ENCODE data around the gene CEP131. TPM values are rescaled to one million over a fixed set of nuclear protein-coding genes. Genes with fewer than 3 reads are reported as not detected.

Gene CEP131
- total and polyA plus RNA-seq, 2 donors (not counting 3 experiments of a cell fraction or from before 2014, with no cell fraction given) = 5.3 to 17.9 TPM

- TF ChIP-seq FOS (IDR thresholded peaks at IDR 0.05; ENCODE audit: borderline replicate concordance, insufficient read depth, low read length) (no peak), POLR2AphosphoS5 (IDR thresholded peaks at IDR 0.05; ENCODE audit: insufficient read depth, low read depth, low read length) (no peak), GATA2 (IDR thresholded peaks at IDR 0.05; ENCODE audit: insufficient read depth, insufficient read length, low read depth, low read length) (no peak), POLR2A (IDR thresholded peaks at IDR 0.05; ENCODE audit: low read depth, low read length) (no peak), MYC (IDR thresholded peaks at IDR 0.05; ENCODE audit: low read depth, low read length) (no peak), CTCF (IDR thresholded peaks at IDR 0.05; ENCODE audit: extremely low read depth in 1 of 2, insufficient read depth in 1 of 2, low read depth in 1 of 2, low read length in 2 of 2) (no peak), EZH2 (IDR thresholded peaks at IDR 0.05; ENCODE audit: borderline replicate concordance, low read depth, low read length, severe bottlenecking) (no peak), JUN (IDR thresholded peaks at IDR 0.05; ENCODE audit: borderline replicate concordance, insufficient read depth, insufficient read length, low read depth) (no peak)
- TF ChIP-seq, protein P1, sequence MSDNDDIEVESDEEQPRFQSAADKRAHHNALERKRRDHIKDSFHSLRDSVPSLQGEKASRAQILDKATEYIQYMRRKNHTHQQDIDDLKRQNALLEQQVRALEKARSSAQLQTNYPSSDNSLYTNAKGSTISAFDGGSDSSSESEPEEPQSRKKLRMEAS (IDR thresholded peaks at IDR 0.05; ENCODE audit: insufficient read depth, insufficient read length) = no peak
- peak overlapping the region; percentile 8 for H3K9ac ChIP-seq (replicated peaks; ENCODE audit: extremely low read depth, insufficient read depth, low read length)
- H3K4me2 ChIP-seq (ENCODE audit: insufficient read depth, low read length) = no peak overlapping the region
- no TSS peak for BruUV-seq (replicated peaks)
- ChIA-PET POLR2A (no interaction called here), CTCF (no interaction called here)
- no peaks in the 10 kb centered on the region for H3K79me2 ChIP-seq (ENCODE audit: control insufficient read depth, insufficient read depth, low read length)
- H3K4me1 ChIP-seq (ENCODE audit: control insufficient read depth, extremely low read depth, insufficient read depth, low read length) = peaks cover 4% of the 10 kb centered on the region
- no peaks in the 10 kb centered on the region for H3K9me3 ChIP-seq (replicated peaks; ENCODE audit: control insufficient read depth, insufficient read depth, low read length)
- H4K20me1 ChIP-seq (replicated peaks; ENCODE audit: control insufficient read depth, extremely low read depth, insufficient read depth, low read length) = no peaks in the 10 kb centered on the region
- H3K36me3 ChIP-seq (ENCODE audit: control insufficient read depth in 2 of 2, extremely low read depth in 1 of 2, insufficient read depth in 2 of 2, low read length in 2 of 2) = no peaks in the 10 kb centered on the region
- dilution Hi-C loops (cut with MboI; ENCODE audit: extremely low pct_ligation_motif_present, low sequenced_read_pairs) = no loop called here
- DNase-seq (ENCODE audit: low read depth, low spot score) = no peak
- H3K4me3 ChIP-seq (replicated peaks in 1 of 3; ENCODE audit: insufficient read depth in 1 of 3, low read depth in 1 of 3, low read length in 3 of 3) = peak overlapping the region in 2 of 3 experiments; percentile 10 to 24
- H3K27me3 ChIP-seq (ENCODE audit: control insufficient read depth in 2 of 2, insufficient read depth in 2 of 2, low read length in 2 of 2) = no peaks in the 10 kb centered on the region
- intact Hi-C loops (cut with micrococcal nuclease) = no loop called here
- H2AFZ ChIP-seq (ENCODE audit: low read depth, low read length) = peak overlapping the region; percentile 60
- no peaks in the 10 kb centered on the region for H3K9me1 ChIP-seq (replicated peaks; ENCODE audit: control insufficient read depth, extremely low read depth, insufficient read depth, low read length)
- FAIRE-seq = no peak
- no peak overlapping the region for H3K27ac ChIP-seq (ENCODE audit: insufficient read depth, low read depth, low read length)
These were observed 63.0 kb downstream of the CEP131 start for GRCh38 chr17:81159611-81160265.
